Measurements from ENCODE around the gene ERG. TPM values are rescaled to one million over a fixed set of nuclear protein-coding genes. Genes with fewer than 3 reads are reported as not detected.

The ERG gene
- polyA plus RNA-seq, 1 of the 3 experiments (the other 2 are of a cell fraction), result not detected

DNA sequence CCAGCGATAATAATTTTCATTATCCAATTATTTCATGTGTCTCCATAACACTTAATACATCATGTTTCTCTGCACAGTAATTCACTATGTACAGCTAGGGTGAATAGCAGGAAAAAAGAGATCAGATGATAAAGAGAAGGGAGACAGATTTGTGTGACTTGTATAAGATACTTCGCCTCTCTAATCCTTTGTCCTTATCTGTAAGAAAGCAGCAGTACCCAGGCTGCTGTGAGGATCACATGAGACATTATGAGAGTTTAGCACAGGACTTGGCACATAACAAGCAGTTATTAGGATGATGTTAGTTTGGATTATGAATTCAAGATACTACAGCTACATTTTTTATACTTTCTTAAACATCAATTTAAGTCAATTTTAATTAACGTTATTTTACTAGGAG, 6.3 kb downstream of the ERG start:
- no peak overlapping the region for H3K9ac ChIP-seq
- no peaks in the 10 kb centered on the region for H3K27me3 ChIP-seq (ENCODE audit: insufficient read depth)
- DNase-seq, result no peak
- TF ChIP-seq RXRA (IDR thresholded peaks at IDR 0.05; ENCODE audit: borderline replicate concordance, low read depth), result no peak
- TF ChIP-seq, protein P1, sequence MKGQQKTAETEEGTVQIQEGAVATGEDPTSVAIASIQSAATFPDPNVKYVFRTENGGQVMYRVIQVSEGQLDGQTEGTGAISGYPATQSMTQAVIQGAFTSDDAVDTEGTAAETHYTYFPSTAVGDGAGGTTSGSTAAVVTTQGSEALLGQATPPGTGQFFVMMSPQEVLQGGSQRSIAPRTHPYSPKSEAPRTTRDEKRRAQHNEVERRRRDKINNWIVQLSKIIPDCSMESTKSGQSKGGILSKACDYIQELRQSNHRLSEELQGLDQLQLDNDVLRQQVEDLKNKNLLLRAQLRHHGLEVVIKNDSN (IDR thresholded peaks at IDR 0.05; ENCODE audit: borderline replicate concordance, low read depth), result no peak
- TF ChIP-seq, protein P2, sequence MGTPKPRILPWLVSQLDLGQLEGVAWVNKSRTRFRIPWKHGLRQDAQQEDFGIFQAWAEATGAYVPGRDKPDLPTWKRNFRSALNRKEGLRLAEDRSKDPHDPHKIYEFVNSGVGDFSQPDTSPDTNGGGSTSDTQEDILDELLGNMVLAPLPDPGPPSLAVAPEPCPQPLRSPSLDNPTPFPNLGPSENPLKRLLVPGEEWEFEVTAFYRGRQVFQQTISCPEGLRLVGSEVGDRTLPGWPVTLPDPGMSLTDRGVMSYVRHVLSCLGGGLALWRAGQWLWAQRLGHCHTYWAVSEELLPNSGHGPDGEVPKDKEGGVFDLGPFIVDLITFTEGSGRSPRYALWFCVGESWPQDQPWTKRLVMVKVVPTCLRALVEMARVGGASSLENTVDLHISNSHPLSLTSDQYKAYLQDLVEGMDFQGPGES (IDR thresholded peaks at IDR 0.05; ENCODE audit: low read depth, low read length), result no peak
- TF ChIP-seq FOSL2 (IDR thresholded peaks at IDR 0.05; ENCODE audit: borderline replicate concordance, low read depth), result no peak
- no peak for TF ChIP-seq EP300 (IDR thresholded peaks at IDR 0.05; ENCODE audit: borderline replicate concordance in 1 of 2, low read depth in 1 of 2, low read length in 1 of 2)
- TF ChIP-seq RFX5 (IDR thresholded peaks at IDR 0.05; ENCODE audit: low read length), result no peak
- no peak for TF ChIP-seq NFIC (IDR thresholded peaks at IDR 0.05; ENCODE audit: borderline replicate concordance)
- TF ChIP-seq, protein P3, sequence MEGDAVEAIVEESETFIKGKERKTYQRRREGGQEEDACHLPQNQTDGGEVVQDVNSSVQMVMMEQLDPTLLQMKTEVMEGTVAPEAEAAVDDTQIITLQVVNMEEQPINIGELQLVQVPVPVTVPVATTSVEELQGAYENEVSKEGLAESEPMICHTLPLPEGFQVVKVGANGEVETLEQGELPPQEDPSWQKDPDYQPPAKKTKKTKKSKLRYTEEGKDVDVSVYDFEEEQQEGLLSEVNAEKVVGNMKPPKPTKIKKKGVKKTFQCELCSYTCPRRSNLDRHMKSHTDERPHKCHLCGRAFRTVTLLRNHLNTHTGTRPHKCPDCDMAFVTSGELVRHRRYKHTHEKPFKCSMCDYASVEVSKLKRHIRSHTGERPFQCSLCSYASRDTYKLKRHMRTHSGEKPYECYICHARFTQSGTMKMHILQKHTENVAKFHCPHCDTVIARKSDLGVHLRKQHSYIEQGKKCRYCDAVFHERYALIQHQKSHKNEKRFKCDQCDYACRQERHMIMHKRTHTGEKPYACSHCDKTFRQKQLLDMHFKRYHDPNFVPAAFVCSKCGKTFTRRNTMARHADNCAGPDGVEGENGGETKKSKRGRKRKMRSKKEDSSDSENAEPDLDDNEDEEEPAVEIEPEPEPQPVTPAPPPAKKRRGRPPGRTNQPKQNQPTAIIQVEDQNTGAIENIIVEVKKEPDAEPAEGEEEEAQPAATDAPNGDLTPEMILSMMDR (IDR thresholded peaks at IDR 0.05), result no peak
- TF ChIP-seq TAF1 (IDR thresholded peaks at IDR 0.05; ENCODE audit: borderline replicate concordance, low read depth, low read length), result no peak
- TF ChIP-seq SMC3 (IDR thresholded peaks at IDR 0.05; ENCODE audit: low read depth, low read length), result no peak
- TF ChIP-seq RCOR1 (IDR thresholded peaks at IDR 0.05; ENCODE audit: low read length), result no peak
- TF ChIP-seq, protein P4, sequence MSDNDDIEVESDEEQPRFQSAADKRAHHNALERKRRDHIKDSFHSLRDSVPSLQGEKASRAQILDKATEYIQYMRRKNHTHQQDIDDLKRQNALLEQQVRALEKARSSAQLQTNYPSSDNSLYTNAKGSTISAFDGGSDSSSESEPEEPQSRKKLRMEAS (IDR thresholded peaks at IDR 0.05; ENCODE audit: low read depth), result no peak
- no peak for TF ChIP-seq TCF12 (IDR thresholded peaks at IDR 0.05)
- no peak for TF ChIP-seq RAD21 (IDR thresholded peaks at IDR 0.05; ENCODE audit: low read length)
- no peak for TF ChIP-seq ELF1 (IDR thresholded peaks at IDR 0.05)
- TF ChIP-seq YY1 (IDR thresholded peaks at IDR 0.05; ENCODE audit: low read depth), result no peak
- TF ChIP-seq, protein P5, sequence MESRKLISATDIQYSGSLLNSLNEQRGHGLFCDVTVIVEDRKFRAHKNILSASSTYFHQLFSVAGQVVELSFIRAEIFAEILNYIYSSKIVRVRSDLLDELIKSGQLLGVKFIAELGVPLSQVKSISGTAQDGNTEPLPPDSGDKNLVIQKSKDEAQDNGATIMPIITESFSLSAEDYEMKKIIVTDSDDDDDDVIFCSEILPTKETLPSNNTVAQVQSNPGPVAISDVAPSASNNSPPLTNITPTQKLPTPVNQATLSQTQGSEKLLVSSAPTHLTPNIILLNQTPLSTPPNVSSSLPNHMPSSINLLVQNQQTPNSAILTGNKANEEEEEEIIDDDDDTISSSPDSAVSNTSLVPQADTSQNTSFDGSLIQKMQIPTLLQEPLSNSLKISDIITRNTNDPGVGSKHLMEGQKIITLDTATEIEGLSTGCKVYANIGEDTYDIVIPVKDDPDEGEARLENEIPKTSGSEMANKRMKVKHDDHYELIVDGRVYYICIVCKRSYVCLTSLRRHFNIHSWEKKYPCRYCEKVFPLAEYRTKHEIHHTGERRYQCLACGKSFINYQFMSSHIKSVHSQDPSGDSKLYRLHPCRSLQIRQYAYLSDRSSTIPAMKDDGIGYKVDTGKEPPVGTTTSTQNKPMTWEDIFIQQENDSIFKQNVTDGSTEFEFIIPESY (IDR thresholded peaks at IDR 0.05; ENCODE audit: borderline replicate concordance, low read depth), result no peak
- no peak for TF ChIP-seq POLR2AphosphoS5 (IDR thresholded peaks at IDR 0.05; ENCODE audit: low read depth, low read length)
- TF ChIP-seq, protein P6, sequence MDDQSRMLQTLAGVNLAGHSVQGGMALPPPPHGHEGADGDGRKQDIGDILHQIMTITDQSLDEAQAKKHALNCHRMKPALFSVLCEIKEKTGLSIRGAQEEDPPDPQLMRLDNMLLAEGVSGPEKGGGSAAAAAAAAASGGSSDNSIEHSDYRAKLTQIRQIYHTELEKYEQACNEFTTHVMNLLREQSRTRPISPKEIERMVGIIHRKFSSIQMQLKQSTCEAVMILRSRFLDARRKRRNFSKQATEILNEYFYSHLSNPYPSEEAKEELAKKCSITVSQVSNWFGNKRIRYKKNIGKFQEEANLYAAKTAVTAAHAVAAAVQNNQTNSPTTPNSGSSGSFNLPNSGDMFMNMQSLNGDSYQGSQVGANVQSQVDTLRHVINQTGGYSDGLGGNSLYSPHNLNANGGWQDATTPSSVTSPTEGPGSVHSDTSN (IDR thresholded peaks at IDR 0.05), result no peak
- ChIA-PET CTCF (interaction anchor here (1.6 kb wide), 1 partner anchor 13 kb away, joined by 4 read pairs; no protein-coding TSS in a partner anchor), POLR2A (no interaction called here)
- no peaks in the 10 kb centered on the region for H3F3A ChIP-seq (replicated peaks; ENCODE audit: insufficient read depth)
- no peaks in the 10 kb centered on the region; a peak in 1 of 4 replicates for H3K4me1 ChIP-seq (ENCODE audit: control insufficient read depth in 1 of 2, insufficient read depth in 2 of 2, low read depth in 1 of 2, low read length in 1 of 2)
- no peak overlapping the region for H2AFZ ChIP-seq (ENCODE audit: low read depth)
- no peaks in the 10 kb centered on the region for H3K9me2 ChIP-seq
- no peaks in the 10 kb centered on the region for H4K20me1 ChIP-seq (ENCODE audit: insufficient read depth)
- no peak overlapping the region for H3K4me2 ChIP-seq
- no peaks in the 10 kb centered on the region for H3K36me3 ChIP-seq (replicated peaks in 1 of 2; ENCODE audit: control insufficient read depth in 1 of 2, insufficient read depth in 2 of 2, low read length in 1 of 2)
- 72% methylated on average over 3 of the region's 3 CpGs for WGBS (ENCODE audit: low lambda C conversion rate)
- no peaks in the 10 kb centered on the region for H3K79me2 ChIP-seq (ENCODE audit: insufficient read depth)
- no peak overlapping the region for H3K4me3 ChIP-seq (ENCODE audit: low read depth in 2 of 2, low read length in 1 of 2)
- H3K27ac ChIP-seq (ENCODE audit: low read depth in 2 of 2, low read length in 1 of 2), result no peak overlapping the region
- no peaks in the 10 kb centered on the region for H3K9me3 ChIP-seq
